Measurements from ENCODE around the gene AKAP12. TPM values are rescaled to one million over a fixed set of nuclear protein-coding genes. Genes with fewer than 3 reads are reported as not detected.

Gene AKAP12
- total RNA-seq, 1 donor from 2014 or later, result 154 TPM

DNA sequence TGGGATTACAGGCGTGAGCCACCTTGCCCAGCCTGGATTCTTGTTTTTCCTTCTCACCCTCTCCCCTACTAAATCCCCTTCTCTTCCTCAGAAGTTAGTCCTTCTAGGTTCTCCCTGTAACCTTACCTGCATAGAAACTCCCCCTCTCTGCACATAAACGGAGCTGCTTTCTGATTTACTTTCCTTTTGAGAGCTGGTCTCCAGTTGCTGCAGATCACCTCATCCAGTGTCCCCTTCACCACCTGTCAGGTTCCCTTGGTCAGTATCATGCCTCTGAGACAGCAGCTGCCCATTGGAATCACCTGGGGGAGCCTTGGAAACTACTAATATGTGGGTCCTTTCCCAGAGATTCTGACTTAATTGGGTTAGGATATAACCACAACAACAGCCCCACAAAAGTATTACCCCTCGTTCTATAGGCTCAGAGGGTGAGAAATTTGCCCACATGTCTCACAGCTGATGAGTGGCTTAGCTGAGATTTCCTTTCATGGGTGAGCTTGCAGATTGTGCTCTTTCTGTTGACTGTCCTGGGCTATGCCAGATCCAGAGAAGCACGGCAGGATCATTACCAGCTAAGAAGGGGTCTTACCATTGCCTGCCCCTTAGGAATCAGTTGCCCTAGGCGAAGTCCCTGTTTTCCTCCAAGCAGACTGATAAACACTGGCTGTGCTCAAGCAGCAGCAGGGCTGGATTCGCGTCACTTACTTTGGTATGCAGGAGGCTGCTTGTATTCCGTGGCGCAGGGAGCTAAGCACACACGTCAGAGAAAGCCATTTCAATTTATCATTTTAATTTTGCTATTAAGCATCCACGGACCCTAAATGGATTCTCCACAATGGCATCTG is 51.3 kb downstream of the AKAP12 start:
- peak overlapping the region; percentile 69 for H3K27ac Mint-ChIP-seq (ENCODE audit: unreplicated experiment)
- DNase-seq (ENCODE audit: extremely low spot score, unreplicated experiment), result no peak
- H3K4me3 Mint-ChIP-seq (ENCODE audit: unreplicated experiment), result no peak overlapping the region

DNA sequence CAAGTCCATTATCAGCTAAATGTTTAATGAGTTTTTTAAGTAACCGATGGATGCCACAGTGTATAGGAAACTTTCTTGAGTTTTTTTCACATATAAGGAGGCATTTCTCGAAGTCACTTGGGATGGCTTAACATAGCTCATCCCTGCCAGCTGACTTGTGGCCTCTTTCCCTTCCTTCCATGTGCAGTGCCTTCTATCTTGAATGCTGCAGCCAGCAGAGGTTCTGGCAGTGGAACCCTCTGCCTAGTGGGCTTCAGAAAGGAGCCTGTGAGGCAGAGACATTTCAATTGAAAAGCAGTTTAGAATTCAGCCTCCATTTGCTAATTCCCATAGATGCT is 51.9 kb downstream of the AKAP12 start:
- Mint-ChIP-seq H3K9me3 (ENCODE audit: unreplicated experiment) (no peaks in the 10 kb centered on the region), H3K4me1 (ENCODE audit: unreplicated experiment) (peaks cover 63% of the 10 kb centered on the region), H3K27ac (ENCODE audit: unreplicated experiment) (peak overlapping the region; percentile 69), H3K27me3 (ENCODE audit: unreplicated experiment) (no peaks in the 10 kb centered on the region), H3K36me3 (ENCODE audit: unreplicated experiment) (peaks cover 2% of the 10 kb centered on the region), H3K4me3 (ENCODE audit: unreplicated experiment) (no peak overlapping the region)
- TF ChIP-seq, protein P1, sequence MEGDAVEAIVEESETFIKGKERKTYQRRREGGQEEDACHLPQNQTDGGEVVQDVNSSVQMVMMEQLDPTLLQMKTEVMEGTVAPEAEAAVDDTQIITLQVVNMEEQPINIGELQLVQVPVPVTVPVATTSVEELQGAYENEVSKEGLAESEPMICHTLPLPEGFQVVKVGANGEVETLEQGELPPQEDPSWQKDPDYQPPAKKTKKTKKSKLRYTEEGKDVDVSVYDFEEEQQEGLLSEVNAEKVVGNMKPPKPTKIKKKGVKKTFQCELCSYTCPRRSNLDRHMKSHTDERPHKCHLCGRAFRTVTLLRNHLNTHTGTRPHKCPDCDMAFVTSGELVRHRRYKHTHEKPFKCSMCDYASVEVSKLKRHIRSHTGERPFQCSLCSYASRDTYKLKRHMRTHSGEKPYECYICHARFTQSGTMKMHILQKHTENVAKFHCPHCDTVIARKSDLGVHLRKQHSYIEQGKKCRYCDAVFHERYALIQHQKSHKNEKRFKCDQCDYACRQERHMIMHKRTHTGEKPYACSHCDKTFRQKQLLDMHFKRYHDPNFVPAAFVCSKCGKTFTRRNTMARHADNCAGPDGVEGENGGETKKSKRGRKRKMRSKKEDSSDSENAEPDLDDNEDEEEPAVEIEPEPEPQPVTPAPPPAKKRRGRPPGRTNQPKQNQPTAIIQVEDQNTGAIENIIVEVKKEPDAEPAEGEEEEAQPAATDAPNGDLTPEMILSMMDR (IDR thresholded peaks at IDR 0.05), result no peak
- DNase-seq (ENCODE audit: extremely low spot score, unreplicated experiment), result no peak

More for the DNA sequence above, 51.3 kb downstream of the AKAP12 start:
- H3K27me3 Mint-ChIP-seq (ENCODE audit: unreplicated experiment), result no peaks in the 10 kb centered on the region
- peaks cover 2% of the 10 kb centered on the region for H3K36me3 Mint-ChIP-seq (ENCODE audit: unreplicated experiment)
- no peaks in the 10 kb centered on the region for H3K9me3 Mint-ChIP-seq (ENCODE audit: unreplicated experiment)
- peaks cover 63% of the 10 kb centered on the region for H3K4me1 Mint-ChIP-seq (ENCODE audit: unreplicated experiment)
- TF ChIP-seq, protein P1 (IDR thresholded peaks at IDR 0.05), result no peak

DNA sequence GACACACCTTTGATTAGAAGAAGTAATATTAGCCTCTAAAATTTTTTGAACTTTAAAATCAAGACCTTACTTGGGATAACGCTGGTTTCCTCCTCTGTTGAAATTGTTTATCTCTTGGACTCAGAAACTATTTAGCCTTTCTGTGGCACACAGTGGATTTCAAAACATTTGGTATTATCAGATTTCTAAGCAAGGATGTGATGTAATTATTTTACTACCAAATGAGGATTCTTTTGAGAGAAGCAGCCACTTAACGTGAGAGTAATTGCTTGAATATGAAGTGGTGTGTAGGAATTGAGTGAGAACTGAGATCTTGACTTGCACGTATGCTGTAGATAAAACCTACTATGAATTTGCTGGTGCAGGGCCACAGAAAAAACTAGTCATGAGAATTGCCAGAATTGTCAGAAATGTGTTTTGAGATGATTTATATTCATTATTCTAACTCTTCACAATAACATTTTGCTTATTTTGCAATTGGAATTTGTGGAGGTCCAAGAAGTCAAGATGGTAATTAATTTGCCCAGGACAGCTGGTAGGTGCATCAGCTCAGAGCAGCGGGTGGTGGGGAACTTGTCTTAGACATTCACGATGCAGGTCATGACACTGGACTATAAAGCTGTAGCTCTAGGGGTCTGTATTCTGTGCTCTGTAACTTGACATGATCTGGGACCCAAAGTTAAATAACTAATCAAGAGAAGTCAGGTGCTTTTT is 53.4 kb downstream of the AKAP12 start:
- Mint-ChIP-seq H3K4me1 (ENCODE audit: unreplicated experiment) (peaks cover 74% of the 10 kb centered on the region), H3K36me3 (ENCODE audit: unreplicated experiment) (peaks cover 8% of the 10 kb centered on the region), H3K27me3 (ENCODE audit: unreplicated experiment) (no peaks in the 10 kb centered on the region), H3K27ac (ENCODE audit: unreplicated experiment) (peak overlapping the region; percentile 76), H3K4me3 (ENCODE audit: unreplicated experiment) (no peak overlapping the region), H3K9me3 (ENCODE audit: unreplicated experiment) (no peaks in the 10 kb centered on the region)
- no peak for DNase-seq (ENCODE audit: extremely low spot score, unreplicated experiment)
- TF ChIP-seq, protein P1 (IDR thresholded peaks at IDR 0.05), result no peak

DNA sequence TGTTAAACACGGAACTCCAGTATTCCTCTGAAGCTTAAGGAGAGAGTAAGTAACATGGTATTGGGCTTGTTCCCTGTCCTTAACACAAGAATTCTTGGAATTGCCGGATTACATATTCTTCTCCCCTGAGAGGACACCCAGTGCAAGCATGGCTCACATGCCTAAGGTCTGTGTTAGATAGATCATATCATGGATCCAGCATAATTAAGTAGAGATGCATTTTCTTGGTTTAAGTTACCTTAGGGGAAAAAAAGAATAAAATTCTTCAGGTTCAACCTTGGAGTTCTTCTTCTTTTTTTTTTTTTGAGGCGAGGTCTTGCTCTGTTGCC is 53.9 kb downstream of the AKAP12 start:
- H3K4me1 Mint-ChIP-seq (ENCODE audit: unreplicated experiment), result peaks cover 75% of the 10 kb centered on the region
- H3K27ac Mint-ChIP-seq (ENCODE audit: unreplicated experiment), result peak overlapping the region; percentile 76
- no peaks in the 10 kb centered on the region for H3K27me3 Mint-ChIP-seq (ENCODE audit: unreplicated experiment)

More for the DNA sequence above, 53.9 kb downstream of the AKAP12 start:
- Mint-ChIP-seq H3K9me3 (ENCODE audit: unreplicated experiment) (no peaks in the 10 kb centered on the region), H3K4me3 (ENCODE audit: unreplicated experiment) (no peak overlapping the region), H3K36me3 (ENCODE audit: unreplicated experiment) (peaks cover 10% of the 10 kb centered on the region)
- no peak for DNase-seq (ENCODE audit: extremely low spot score, unreplicated experiment)
- TF ChIP-seq, protein P1 (IDR thresholded peaks at IDR 0.05), result no peak

Data from osteocyte (in vitro differentiated cells).